GM19463 (cell line): Measurements from ENCODE around the gene CUEDC2.
"Not testable (repeated sequence)": the region's sequence is repeated elsewhere in the genome, so short reads cannot be mapped to it uniquely, and the experiment has no call there.

Experiments
- ATAC-seq: cut with Tn5 transposase; IDR thresholded peaks from one replicate; pipeline ENCODE4 v1.9.1; 2021; ENCODE audit warnings: mild to moderate bottlenecking, moderate library complexity; ENCODE audit not compliant: unreplicated experiment

Gene CUEDC2

DNA sequence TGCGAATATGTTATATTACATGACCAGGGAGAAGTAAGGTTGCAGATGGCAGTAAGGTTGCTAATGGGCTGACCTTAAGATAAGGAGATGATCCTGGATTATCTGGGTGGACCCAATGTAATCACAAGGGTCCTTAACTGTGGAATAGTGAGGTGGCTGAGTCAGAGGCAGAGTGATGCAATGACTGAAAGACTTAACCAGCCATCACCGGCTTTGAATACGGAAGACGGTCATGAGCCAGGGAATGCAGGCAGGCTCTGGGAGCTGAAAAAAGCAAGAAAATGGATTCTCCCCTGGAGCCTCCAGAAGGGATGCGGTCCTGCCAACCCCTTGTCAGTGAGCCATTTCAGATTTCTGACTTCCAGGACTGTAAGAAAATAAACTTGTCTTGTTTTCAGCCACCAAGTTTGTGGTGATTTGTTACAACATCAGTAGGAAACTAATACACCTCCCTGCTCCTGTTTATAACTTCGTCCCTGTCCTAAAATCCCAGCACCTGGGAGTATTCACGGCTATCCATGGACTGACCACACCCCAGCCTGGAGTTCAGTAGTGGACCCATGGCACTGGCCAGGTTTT, 23.6 kb upstream of the CUEDC2 start:
- ATAC-seq: no peak

DNA sequence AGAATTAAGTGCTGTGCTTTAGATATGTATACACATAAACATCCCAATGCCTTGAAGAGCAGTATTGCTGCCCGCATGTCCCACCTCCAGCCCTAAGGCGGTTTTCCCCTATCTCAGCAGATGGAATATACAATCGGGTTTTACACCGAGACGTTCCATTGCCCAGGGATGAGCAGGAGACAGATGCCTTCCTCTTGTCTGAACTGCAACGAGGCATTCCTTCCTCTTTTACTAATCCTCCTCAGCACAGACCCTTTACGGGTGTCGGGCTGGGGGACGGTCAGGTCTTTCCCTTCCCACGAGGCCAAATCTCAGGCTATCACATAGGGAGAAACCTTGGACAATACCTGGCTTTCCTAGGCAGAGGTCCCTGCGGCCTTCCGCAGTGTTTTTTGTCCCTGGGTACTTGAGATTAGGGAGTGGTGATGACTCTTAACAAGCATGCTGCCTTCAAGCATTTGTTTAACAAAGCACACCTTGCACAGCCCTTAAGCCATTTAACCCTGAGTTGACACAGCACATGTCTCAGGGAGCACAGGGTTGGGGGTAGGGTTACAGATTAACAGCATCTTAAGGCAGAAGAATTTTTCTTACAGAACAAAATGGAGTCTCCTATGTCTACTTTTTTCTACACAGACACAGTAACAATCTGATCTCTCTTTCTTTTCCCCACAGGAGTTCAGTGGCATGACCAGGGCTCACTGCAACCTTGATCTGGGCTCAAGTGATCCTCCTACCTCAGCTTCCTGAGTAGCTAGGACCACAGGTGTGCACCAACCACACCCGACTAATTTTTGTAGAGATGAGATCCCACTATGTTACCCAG, 22.5 kb upstream of the CUEDC2 start:
- ATAC-seq: not testable (repeated sequence)

DNA sequence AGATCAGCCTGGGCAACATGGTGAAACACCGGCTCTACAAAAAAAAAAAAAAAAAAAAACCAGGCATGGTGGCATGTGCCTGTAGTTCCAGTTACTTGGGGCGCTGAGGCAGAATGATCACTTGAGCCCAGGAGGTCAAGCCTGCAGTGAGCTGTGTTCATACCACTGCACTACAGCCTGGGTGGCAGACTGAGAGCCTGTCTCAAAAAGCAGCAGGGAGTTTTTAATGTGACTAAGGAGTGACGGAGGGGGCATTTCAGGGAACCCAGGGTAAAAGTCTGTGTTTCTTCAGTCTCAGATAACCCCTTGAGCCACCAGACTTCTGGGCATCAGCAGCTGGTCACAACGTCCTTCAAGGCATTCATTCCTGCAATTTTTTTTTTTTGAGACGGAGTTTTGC, 21.1 kb upstream of the CUEDC2 start:
- no peak for ATAC-seq

DNA sequence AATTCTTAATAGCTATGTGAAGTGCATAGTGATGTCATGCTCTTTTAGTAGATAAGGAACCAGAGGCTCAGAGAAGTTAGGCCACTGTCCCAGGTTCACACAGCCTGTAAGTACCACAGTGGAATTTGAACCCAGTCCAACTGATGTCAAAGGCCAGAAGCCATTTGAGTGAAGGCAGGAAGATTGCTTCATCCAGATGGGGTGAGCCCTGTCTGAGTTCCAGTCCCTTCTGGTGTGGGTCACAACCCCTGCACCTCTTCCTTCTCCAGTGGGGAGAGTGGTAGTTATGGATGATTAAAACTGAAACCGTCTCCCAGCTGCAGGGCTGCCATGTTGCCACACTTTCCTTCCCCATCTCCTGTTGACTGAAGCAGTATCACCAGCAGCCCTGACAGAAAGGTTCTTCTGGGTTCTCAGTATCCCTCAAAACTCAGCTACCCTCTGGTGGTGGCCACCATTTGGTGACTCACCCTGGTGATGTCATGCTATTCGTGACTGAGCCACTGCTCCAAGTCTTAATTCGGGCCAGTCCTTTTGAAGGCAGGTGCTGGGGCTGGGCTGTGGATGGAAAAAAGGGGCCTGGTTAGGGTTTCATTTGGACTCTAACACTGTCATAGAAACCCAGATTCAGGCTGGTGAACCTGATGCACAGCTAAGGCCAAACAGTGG, 20.4 kb upstream of the CUEDC2 start:
- no peak for ATAC-seq

DNA sequence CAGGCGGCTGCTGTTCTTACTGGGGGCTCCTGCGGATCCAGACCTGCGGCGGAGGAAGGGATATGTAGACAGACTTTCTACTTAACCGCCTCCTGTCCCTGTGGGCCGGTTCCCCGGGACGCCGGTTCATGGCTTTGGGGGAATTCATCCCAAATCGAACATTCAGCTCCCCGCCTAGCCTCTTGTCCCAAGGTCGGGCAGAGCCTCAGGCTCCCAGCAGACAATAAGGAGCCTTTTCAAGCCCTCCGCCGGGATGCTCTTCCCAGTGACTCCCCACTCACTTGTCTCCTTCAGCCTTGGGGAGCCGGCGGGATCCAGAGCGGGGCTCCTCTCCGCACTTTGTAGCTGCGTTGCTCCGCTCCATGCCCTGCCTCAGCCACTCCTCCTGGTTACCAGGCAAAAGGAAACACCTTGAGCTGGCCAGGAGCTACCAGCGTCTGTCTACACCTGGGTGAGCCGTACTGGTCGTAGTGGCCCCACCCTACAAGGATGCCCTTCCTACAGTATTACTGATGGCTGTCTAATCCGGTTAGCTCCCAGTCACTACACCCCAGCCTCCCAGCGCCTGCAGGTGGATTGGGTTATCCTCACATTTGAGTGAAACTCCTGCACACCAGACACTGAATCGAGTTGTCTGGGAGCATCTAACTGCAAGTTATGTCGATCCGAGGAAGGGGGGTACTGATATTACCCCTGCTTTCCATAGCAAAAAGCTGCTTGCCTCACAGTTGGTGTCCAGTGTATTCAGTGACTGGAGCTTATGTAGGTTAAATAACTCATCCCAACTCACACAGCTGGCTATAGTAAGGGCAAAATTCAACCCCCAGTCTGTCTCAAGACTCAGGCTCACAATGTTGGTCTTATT, 19.0 kb upstream of the CUEDC2 start, which contains the start of gene C10orf95:
TSS of gene C10orf95 (minus strand) at position 439 of the 865 bp plus-strand sequence. CDS start 450 bp downstream, outside the sequence.
- ATAC-seq: no peak

DNA sequence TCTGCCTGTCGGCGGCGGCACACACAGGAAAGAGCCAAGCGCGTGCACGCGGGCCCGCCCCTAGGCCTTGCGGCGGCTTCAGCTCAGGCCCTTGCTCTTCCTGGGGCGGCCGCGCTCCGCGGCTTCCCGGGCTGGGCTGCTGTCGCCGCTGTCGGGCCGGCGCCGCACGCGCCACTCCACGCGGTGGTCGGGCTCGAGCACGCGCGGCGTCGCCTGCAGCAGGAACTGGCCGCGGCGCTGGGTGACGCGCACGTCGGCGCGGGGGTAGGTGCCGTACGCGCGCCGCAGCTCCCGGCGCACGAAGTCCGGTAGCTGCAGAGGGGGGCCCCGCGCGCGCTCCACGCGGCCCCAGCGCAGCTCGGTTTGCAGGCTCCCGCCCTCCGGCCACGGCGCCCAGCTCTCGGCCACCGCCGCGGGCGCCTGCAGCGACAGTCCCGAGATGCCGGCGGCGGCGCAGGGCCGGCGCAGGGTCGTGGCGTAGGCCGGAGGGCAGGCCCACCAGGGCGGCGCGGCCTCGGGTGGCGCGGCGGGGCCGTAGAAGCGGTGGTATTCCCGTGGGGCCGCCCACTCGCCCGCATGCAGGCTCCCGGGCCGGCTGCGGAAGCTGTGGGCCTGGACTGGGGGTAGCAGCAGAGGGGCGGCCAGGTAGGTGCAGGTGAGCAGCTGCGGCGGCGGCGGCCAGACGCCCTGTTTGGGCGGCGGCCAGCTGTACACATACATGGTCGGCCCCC, 18.2 kb upstream of the CUEDC2 start:
- peak; percentile 80 for ATAC-seq

DNA sequence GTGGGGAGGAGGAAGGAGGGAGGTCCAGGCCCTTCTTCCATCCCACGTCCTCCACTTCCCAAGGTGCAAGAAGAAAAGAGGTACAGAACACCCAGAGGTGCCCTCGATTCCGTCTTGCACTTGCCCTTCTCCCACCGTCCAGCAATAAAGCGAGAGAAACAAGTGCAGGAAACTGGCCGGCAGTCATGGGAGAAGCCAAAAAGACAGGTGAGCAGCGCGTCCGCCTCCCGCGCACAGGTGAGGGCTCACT, 17.7 kb upstream of the CUEDC2 start:
- ATAC-seq: no peak

DNA sequence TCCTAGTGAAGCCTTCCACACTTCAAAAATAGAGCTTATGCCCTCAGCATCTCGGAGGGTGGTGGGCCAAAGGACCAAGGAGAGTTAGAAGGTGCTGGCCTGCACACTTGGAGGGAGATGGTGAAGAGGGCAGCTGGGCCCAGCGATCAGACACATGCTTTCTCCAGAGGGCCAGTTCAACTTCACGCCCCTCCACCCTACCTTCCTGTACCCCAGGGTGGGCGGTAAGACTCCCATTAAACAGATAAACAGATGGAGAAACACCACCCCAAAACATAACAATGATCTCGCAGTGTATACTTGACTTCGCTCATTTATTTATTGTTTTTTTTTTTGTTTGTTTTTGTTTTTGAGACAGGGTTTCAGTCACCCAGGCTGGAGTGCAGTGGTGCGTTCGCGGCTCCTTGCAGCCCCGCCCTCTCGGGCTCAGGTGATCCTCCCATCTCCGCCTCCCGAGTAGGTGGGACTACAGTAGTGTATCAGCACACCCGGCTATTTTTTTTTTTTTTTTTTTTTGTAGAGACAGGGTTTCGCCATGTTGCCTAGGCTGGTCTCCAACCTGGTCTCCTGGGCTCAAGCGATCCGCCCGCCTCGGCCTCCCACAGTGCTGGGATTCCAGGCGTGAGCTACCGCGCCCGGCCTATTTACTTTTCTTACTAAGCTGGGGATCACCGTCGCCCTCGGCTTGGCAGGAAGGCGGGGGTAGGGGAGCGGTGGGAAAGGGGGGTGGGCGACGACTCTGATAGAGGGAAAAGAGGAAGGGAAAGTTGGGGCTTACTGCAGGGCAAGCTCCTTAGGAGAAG, 17.1 kb upstream of the CUEDC2 start:
- peak; percentile 48 for ATAC-seq

DNA sequence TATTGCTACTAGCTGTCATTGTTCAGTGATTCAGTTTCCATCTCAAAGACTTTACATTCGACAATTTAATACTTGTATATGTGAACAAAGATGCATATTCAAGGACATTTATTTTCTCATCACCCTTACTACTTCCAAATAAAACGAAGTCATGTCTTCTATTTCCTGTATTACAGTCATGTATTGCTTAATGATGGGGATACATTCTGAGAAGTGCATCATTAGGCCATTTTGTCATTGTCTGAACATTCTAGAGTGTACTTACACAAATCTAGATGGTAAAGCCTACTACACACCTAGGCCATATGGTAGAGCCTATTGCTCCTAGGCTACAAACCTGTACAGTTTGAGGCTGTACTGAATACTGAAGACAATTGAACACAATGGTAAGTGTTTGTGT, 12.5 kb upstream of the CUEDC2 start:
- no peak for ATAC-seq

DNA sequence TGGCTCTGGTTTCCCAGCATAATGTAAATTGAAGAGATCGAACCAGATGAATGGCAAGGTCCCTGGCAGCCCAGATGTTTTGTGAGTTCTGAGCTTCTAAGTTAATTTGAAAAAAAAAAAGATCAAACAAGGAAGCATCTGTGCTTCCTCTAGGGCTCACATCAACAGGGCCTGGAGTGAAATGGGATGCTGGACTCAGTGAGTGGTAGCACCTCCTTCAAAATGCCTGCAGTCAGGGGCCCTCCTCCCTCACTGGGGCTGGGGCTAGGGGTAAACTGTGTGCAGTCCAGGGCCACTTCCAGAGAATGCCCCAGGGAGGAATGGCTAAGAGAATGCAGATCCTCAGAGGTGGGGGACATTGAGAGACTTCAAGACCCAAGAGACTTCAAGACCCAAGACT, 6.0 kb upstream of the CUEDC2 start:
- no peak for ATAC-seq

DNA sequence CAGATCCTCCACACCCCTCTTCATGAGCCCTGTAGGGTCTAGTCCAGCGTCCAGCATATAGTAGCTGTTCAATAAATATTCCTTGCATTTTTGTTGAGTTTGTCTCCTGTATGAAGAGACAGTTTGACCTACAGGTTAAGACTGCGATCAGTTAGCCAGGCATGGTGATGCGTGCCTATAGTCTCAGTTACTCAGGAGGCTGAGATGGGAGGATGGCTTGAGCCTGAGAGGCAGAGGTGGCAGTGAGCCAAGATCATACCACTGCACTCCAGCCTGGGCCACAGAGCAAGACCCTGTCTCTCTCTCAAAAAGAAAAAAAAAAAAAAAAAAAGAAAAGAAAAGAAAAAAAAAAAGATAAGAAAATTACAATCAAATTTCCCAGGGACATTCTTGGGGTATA, 5.1 kb upstream of the CUEDC2 start:
- ATAC-seq: no peak

DNA sequence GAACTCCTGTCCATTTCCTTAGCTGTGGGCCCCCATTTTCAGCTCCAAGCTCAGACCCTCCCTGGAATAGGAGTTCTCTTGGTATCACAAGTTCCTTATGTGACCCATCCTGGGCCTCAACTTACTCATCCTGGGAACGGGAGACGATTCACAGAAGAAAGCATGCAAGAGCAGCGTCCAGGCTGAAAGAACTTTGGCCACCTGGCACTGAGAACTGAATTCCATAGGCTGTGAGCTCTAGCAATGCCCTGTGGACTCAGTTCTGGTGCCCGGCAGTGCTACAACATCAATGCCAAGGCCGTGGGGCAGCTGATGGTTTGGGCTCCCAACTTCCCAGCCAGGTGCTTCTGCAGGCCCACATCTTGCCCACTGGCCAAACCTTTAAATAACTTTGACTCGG, 3.9 kb upstream of the CUEDC2 start:
- no peak for ATAC-seq

DNA sequence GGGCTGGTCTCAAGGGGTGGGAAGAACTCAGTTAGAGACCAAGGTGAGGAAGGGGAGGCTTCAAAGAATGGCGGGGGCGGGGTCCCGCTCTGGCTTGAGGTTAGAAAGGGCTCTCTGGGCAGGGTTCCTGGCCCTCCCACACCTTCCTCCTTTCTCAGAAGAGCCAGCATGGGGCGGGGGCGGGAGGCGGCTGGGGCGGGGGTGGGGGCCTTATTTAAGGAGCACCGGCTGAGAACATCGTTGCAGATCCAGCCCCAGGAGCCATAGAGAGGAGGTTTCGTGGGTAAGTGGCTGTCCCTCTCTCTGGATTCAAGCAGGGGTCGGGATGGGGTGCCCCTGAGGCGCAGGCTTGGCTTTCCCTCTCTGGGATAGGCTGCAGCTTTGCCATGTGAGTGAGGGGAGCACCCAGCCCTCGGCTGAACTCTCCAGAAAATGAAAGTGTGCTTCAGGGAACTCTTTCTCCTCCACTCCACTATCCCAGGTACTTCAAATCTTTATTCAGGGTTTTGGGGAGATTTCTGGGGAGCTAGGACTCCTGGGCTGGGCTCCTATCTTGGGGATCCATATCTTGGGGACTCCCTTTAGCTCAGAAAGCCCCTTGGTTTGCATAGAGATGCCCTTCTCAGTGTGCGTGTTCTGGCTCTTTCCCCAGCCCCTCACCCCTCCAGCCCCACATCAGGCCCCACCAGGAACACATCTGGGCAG, 3.3 kb upstream of the CUEDC2 start:
- no peak for ATAC-seq

DNA sequence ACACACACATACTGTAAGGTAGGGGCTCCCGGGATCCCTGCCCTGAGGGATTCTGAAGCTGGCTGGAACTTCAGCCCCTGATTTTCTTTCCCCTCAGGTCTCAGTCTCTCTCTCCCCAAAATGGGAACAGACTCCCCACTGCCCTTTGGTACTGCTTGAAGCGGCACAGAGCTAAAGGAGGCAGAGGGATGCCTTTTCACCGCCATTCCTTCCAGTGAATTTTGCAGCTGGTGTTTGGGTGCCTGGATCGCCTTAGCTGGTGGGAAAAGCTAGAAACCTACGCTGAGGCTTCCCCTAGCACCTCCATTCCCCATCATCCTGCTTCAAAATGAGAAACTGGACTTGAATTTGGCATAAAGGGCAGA, 2.7 kb upstream of the CUEDC2 start:
- no peak for ATAC-seq

DNA sequence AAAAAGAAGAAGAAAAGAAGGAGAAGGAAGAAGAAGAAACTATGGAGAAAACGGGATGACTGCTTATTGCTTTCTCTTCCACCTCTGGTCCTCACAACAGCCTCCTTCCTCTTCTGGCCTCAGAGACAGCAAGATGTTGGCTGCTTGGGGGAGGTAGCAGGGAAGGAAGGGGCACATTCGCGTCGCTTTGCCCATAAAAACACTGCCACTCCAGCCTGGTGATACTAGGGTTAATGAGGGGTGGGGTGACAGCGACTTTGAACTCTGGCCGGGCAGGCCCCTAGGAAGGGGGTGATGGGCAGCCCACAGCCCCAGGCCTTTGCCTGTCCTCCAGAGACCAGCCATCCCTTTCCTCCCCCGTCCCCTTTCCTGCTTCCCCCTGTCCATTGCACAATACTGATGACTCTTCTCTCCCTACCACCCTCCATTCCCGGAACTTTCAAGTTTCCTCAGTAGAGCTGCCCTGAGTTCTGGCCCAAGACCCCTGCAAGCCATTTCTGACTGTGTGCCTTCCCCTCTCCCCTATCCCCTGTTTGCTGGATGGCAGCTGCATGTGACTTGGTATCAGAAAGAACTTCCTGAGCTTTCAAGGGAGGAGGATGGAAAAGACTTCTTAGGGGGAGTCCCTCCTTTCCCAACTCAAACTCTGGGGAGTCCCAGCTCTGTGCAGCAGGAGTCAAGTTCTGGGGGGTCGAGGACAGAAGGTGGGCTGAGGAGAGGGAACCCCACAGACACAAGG, 2.2 kb upstream of the CUEDC2 start:
- ATAC-seq: no peak

DNA sequence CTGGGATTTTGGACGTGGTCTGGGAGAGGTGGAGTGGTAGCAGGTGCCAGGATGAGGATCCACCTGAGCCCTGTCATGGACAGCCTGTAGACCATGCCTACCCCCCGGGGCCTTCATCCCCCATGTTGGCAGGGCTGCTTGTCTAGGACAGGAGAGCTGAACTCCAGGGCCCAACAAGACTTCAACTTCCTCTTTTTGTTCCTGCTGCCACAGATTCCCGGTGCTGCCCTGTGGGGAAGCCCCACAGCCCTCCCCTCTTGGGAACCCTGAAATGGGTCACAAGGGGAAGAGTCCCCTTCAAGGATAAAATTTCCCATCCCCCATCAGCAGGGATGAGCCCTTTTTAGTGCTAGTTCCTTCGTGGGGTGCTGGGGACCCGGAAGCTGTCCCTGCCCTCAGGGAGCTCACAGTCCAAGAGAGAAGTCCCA, 1.3 kb upstream of the CUEDC2 start:
- ATAC-seq: no peak

DNA sequence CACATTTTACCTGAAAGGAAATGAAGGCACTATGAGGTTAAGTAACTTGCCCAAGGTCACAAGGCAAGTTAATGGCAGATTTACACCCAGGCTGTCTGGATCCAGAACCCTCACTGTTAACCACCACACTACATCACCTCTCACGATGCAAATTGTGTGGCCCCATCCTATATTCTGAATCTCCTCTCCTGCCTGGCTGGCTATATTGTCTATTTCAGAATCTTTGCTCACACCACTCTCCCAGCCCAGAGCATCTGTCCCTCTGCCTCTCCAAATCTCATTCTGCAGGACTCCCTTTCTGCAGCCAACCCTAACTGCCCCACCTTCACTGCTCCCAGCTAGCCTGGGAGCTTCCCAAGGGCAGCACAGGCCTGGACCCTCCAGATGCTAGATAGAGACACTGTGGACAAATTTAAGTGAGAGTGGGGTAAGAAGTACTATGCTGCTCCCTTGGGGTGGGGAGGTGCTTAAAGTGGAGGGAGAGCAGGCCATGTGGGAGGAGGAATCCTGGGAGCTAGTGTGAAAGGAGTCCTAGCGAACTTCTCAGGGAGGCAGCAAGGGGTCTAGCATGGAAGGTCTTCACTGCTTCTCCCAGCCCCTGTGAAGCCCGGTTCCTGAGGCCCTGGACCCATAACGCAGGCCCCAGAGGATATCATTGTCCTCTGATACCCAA, 786 bp downstream of the CUEDC2 start:
- ATAC-seq: no peak

DNA sequence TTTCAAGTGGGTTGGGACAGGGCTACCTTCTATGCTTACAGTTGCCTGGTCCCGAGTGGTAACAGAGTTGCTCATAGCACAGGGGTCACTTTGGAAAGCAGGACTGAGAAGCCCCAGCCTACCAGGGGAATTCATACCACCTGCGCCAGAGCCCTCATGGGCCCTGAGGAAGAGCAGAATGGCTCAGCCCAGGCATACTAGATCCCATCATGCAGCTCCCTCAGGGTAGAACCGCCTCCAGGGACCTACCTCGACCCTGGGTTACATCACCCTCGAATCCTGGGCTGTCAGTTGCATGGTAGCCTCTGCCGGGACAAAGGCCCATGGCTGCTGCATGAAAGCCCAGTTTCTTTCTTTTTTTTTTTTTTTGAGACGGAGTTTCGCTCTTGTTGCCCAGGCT, 2.9 kb downstream of the CUEDC2 start:
- no peak for ATAC-seq
